ENCODE results near the gene PLXNA4.

DNA sequence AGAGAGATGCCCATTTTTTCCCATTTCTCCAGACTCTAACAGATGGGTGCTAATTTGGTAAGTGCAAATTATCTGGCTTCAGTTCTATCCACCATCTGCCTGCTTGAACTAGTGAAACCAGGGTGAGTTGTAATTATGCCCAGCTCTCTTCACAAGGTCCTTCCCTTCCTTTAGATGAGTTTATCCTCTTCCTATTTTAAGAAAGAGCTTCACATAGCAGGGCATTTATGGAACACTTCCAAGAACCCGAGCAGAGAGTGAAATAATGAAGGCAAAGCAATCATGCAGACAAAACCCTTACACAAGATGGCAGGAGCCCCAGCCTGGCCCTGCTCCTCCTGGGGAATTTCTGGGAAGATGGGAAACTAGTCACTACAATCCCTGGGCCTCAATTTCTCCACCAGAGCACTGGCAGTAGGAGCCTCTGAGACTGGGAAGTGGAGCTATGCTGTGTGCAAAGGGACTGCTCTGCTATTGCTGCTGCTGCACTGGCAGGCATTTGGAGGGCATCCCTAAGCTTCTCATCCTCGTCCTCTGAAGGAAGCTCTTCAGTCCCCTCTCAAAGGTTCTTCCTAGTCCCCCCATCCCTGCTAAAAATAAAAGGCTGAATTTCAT lies 33.7 kb upstream of the PLXNA4 start:
- TF ChIP-seq RAD21 (IDR thresholded peaks at IDR 0.05; ENCODE audit: low read depth) (no peak), EZH2 (IDR thresholded peaks at IDR 0.05) (no peak), SP1 (IDR thresholded peaks at IDR 0.05; ENCODE audit: low read depth) (no peak), SIN3A (IDR thresholded peaks at IDR 0.05; ENCODE audit: low read depth) (no peak)
- TF ChIP-seq, protein P1, sequence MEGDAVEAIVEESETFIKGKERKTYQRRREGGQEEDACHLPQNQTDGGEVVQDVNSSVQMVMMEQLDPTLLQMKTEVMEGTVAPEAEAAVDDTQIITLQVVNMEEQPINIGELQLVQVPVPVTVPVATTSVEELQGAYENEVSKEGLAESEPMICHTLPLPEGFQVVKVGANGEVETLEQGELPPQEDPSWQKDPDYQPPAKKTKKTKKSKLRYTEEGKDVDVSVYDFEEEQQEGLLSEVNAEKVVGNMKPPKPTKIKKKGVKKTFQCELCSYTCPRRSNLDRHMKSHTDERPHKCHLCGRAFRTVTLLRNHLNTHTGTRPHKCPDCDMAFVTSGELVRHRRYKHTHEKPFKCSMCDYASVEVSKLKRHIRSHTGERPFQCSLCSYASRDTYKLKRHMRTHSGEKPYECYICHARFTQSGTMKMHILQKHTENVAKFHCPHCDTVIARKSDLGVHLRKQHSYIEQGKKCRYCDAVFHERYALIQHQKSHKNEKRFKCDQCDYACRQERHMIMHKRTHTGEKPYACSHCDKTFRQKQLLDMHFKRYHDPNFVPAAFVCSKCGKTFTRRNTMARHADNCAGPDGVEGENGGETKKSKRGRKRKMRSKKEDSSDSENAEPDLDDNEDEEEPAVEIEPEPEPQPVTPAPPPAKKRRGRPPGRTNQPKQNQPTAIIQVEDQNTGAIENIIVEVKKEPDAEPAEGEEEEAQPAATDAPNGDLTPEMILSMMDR (IDR thresholded peaks at IDR 0.05 in 2 of 3, conservative IDR thresholded peaks at IDR 0.05 in 1 of 3; ENCODE audit: borderline replicate concordance in 1 of 3, insufficient read depth in 1 of 3, low read depth in 2 of 3, low read length in 2 of 3): no peak
